Progenitor cell of endocrine pancreas (in vitro differentiated cells): ENCODE data around the gene UNC119. TPM values are rescaled to one million over a fixed set of nuclear protein-coding genes. Genes with fewer than 3 reads are reported as not detected.

Source experiments
- DNase-seq: peaks from one replicate; pipeline ENCODE4 v3.0.0; 2021; ENCODE audit warnings: low spot score; ENCODE audit not compliant: unreplicated experiment
- H3K27ac Mint-ChIP-seq: 2 replicates; pipeline ENCODE4 v1.8.0; 2021; ENCODE audit warnings: mild to moderate bottlenecking, moderate library complexity, mixed read lengths
- H3K27me3 Mint-ChIP-seq: 2 replicates; pipeline ENCODE4 v1.8.0; 2021; ENCODE audit warnings: mixed read lengths
- H3K36me3 Mint-ChIP-seq: 2 replicates; pipeline ENCODE4 v1.8.0; 2022; ENCODE audit warnings: mixed read lengths; ENCODE audit not compliant: insufficient read depth
- H3K4me1 Mint-ChIP-seq: 2 replicates; pipeline ENCODE4 v1.8.0; 2021; ENCODE audit warnings: low read depth, mixed read lengths
- H3K4me3 Mint-ChIP-seq: 2 replicates; pipeline ENCODE4 v1.8.0; 2021; ENCODE audit warnings: low read depth, mild to moderate bottlenecking, moderate library complexity, mixed read lengths
- H3K9me3 Mint-ChIP-seq: 2 replicates; pipeline ENCODE4 v1.8.0; 2021; ENCODE audit warnings: low read depth, mixed read lengths
- CTCF ChIP-seq: fragments of 200-600 bp; sonication (generic); IDR thresholded peaks from one replicate; pipeline ENCODE4 v1.5.0; 2021; ENCODE audit warnings: antibody characterized with exemption, mild to moderate bottlenecking; ENCODE audit not compliant: unreplicated experiment
- total RNA-seq: library from RNA; stranded (reverse); gene quantifications from 2 replicates; pipeline ENCODE4 v1.2.1, GENCODE V29; 2021

UNC119 gene
- total RNA-seq, 1 donor from 2014 or later = 46.7 TPM

DNA sequence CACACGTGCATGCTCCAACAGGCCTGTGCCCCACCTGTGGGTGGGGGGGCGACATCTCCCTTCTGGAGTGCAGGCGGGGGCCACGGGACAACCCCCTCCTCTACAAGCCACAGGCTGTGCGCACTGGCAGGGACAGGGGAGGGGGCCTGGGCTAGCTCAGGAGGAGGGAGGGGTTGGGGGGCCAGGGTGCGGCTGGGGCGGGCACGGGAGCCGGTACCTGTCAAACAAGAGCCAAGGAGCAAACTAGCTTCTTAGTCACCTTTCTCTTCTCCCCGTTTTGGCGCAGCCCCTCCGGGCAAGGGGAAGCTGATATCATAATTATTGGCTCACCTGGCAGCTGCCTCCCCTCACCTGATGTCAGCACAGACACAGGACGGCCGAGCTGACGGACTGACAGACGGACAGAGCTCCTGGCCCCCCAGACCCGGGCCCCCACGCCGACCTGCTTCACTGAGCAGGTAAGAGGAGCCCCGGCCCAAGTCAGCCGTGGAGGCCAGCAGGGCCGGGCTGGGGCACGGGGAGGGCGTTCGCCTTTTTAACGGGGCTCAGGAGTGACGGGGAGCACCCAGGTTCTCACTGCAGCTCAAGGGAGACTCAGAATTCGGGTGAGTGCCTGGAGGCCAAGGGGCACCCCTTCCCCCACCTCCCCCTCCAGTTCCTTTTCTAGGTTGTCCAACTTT lies 46.3 kb downstream of the UNC119 start, which contains the start of gene FOXN1:
FOXN1 (plus strand) TSS at position 363 of the 680 bp plus-strand sequence. CDS start 17,622 bp downstream, outside the sequence.
- H3K36me3 Mint-ChIP-seq = no peaks in the 10 kb centered on the region
- peaks cover 47% of the 10 kb centered on the region for H3K27me3 Mint-ChIP-seq
- H3K27ac Mint-ChIP-seq = no peak within 1 kb of the TSS
- DNase-seq = no peak
- TF ChIP-seq CTCF = no peak
- peaks cover 12% of the 10 kb centered on the region for H3K4me1 Mint-ChIP-seq
- H3K4me3 Mint-ChIP-seq = no peak within 1 kb of the TSS
- no peaks in the 10 kb centered on the region for H3K9me3 Mint-ChIP-seq

- Mint-ChIP-seq H3K36me3 (no peaks in the 10 kb centered on the region), H3K4me1 (peaks cover 30% of the 10 kb centered on the region), H3K27ac (no peak overlapping the region), H3K27me3 (peaks cover 24% of the 10 kb centered on the region), H3K4me3 (no peak overlapping the region), H3K9me3 (no peaks in the 10 kb centered on the region)
- DNase-seq = no peak
- no peak for TF ChIP-seq CTCF
Observed at GRCh38 chr17:28503420-28503819, 49.0 kb downstream of the UNC119 start.

- Mint-ChIP-seq H3K27ac (no peak overlapping the region), H3K36me3 (no peaks in the 10 kb centered on the region), H3K4me1 (peaks cover 43% of the 10 kb centered on the region), H3K9me3 (no peaks in the 10 kb centered on the region), H3K27me3 (peaks cover 16% of the 10 kb centered on the region), H3K4me3 (no peak overlapping the region)
- no peak for TF ChIP-seq CTCF
- DNase-seq = no peak
Observed at GRCh38 chr17:28501421-28502284, 50.8 kb downstream of the UNC119 start.

DNA sequence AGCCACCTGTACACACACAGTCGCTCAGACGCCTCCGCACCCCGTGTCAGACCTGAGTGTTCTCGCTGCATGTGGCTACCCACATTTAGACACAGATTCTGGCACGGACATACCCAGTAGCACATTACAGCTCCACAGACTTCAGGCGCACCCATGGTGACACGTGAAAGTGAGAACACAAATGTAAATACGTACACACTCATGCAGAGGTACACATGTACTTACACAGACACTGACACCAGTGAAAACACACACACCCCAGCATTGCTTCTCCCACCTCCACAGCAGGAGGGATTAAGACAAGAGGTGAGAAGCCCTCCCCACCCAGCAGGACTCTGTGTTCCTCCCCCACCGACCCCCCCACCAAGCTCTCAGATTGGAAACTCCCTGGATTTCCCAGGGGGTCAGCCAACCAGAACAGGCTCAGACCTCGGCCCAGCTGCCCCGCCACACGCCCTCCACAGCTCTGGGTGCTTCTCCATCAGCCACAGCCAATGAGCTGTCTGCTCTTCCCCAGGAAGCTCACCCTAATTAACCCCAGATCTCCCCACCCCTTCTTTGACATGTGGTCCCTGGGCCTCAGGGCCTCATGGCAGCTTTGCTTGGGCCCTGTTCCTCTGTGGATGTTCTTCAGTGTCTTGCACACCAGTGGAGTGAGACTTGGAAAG lies 51.6 kb downstream of the UNC119 start:
- H3K36me3 Mint-ChIP-seq = no peaks in the 10 kb centered on the region
- no peak overlapping the region for H3K4me3 Mint-ChIP-seq
- H3K9me3 Mint-ChIP-seq = no peaks in the 10 kb centered on the region
- no peak for TF ChIP-seq CTCF
- peaks cover 14% of the 10 kb centered on the region for H3K27me3 Mint-ChIP-seq
- peaks cover 42% of the 10 kb centered on the region for H3K4me1 Mint-ChIP-seq
- no peak for DNase-seq
- no peak overlapping the region for H3K27ac Mint-ChIP-seq
